NOMO-1 treated with dmso at 0.1 percent for 144 hours (cell line): ENCODE measurements around the gene FANCC.

Source experiments
- DNase-seq: peaks from one replicate; lab custom pipeline; 2025; ENCODE audit not compliant: unreplicated experiment; lab: John Stamatoyannopoulos, UW

The FANCC gene

GRCh38 chr9:95104581-95104960 lies 212.9 kb downstream of the FANCC start:
- DNase-seq, result no peak

GRCh38 chr9:95103871-95104580 lies 213.5 kb downstream of the FANCC start:
- no peak for DNase-seq

- no peak for DNase-seq
Measured at GRCh38 chr9:95103281-95103771, 214.2 kb downstream of the FANCC start.

GRCh38 chr9:95102572-95102971 lies 214.9 kb downstream of the FANCC start:
- no peak for DNase-seq

- DNase-seq, result no peak
Measured at GRCh38 chr9:95102001-95102433, 215.5 kb downstream of the FANCC start.

- DNase-seq, result no peak
Measured at GRCh38 chr9:95101326-95101725, 216.2 kb downstream of the FANCC start.

GRCh38 chr9:95100071-95100627 lies 217.4 kb downstream of the FANCC start:
- no peak for DNase-seq

GRCh38 chr9:95099321-95100070 lies 218.0 kb downstream of the FANCC start:
- DNase-seq, result no peak

GRCh38 chr9:95098391-95098921 lies 219.1 kb downstream of the FANCC start:
- no peak for DNase-seq

- no peak for DNase-seq
Measured at GRCh38 chr9:95097279-95097678, 220.2 kb downstream of the FANCC start.

GRCh38 chr9:95096807-95097206 lies 220.7 kb downstream of the FANCC start:
- DNase-seq, result no peak

- no peak for DNase-seq
Measured at GRCh38 chr9:95096381-95096780, 221.1 kb downstream of the FANCC start.

- DNase-seq, result no peak
Measured at GRCh38 chr9:95095641-95096355, 221.7 kb downstream of the FANCC start.

GRCh38 chr9:95094002-95094401 lies 223.5 kb downstream of the FANCC start:
- DNase-seq, result no peak

GRCh38 chr9:95093586-95093985 lies 223.9 kb downstream of the FANCC start:
- DNase-seq, result no peak

GRCh38 chr9:95092262-95093072 lies 225.0 kb downstream of the FANCC start:
- no peak for DNase-seq

GRCh38 chr9:95091601-95092261 lies 225.8 kb downstream of the FANCC start:
- DNase-seq, result no peak

GRCh38 chr9:95090871-95091577 lies 226.5 kb downstream of the FANCC start:
- DNase-seq, result no peak
